Esophagus muscularis mucosa (tissue), 3 donors: ENCODE results near the gene C6orf89.

Source experiments
- POLR2A ChIP-seq: fragments of 450-650 bp; IDR thresholded peaks from one replicate; pipeline ENCODE4 v1.6.1; 2017; ENCODE audit warnings: antibody characterized with exemption, moderate library complexity, mild to moderate bottlenecking, low read depth
- TF ChIP-seq, protein P1 (sequence below), 3 experiments: fragments of 200-600 bp in 2 of 3; fragments of 450-650 bp in 1 of 3; sonication (generic) in 2 of 3; IDR thresholded peaks; one replicate each; pipeline ENCODE4 v1.5.1; 2017 to 2019; ENCODE audit warnings: antibody characterized with exemption in 3 of 3, mild to moderate bottlenecking in 2 of 3, moderate library complexity in 1 of 3

DNA sequence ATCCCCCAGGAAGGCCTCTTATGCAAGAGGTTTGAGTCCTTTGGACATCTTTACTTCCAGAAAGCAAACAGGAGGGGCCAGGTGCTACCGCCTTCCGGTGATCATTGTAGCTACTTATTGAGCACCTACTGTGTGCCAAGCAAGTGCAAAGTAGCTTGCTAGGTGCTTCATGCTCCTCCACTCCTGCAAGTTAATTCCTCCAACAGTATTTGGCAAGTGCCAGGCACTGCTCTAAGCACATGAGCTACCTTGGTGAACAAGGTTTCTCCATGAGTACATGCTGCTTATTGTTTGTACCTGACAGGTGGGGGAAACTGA is 48.8 kb upstream of the C6orf89 start:
- TF ChIP-seq, protein P1, sequence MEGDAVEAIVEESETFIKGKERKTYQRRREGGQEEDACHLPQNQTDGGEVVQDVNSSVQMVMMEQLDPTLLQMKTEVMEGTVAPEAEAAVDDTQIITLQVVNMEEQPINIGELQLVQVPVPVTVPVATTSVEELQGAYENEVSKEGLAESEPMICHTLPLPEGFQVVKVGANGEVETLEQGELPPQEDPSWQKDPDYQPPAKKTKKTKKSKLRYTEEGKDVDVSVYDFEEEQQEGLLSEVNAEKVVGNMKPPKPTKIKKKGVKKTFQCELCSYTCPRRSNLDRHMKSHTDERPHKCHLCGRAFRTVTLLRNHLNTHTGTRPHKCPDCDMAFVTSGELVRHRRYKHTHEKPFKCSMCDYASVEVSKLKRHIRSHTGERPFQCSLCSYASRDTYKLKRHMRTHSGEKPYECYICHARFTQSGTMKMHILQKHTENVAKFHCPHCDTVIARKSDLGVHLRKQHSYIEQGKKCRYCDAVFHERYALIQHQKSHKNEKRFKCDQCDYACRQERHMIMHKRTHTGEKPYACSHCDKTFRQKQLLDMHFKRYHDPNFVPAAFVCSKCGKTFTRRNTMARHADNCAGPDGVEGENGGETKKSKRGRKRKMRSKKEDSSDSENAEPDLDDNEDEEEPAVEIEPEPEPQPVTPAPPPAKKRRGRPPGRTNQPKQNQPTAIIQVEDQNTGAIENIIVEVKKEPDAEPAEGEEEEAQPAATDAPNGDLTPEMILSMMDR (IDR thresholded peaks at IDR 0.05) = no peak
- no peak for TF ChIP-seq POLR2A
